CD14-positive monocyte (primary cell): ENCODE data around the gene SGCD. TPM values are rescaled to one million over a fixed set of nuclear protein-coding genes. Genes with fewer than 3 reads are reported as not detected.

Experiments
- DNase-seq, 3 donors: peaks; one replicate each; pipeline ENCODE4 v3.0.0-alpha.2; 2011 to 2022
- H2AFZ ChIP-seq: 2 replicates; pipeline ENCODE4 v1.6.0; 2012; ENCODE audit warnings: mild to moderate bottlenecking, low read depth, low read length, inconsistent platforms; ENCODE audit not compliant: insufficient read depth, poor library complexity, severe bottlenecking
- H3K27ac ChIP-seq, 2 donors: 1 replicate in 1 of 2; 2 replicates in 1 of 2; pipeline ENCODE4 v1.5.1; 2012 to 2013; ENCODE audit warnings: low read length in 2 of 2, control low read depth in 1 of 2, inconsistent platforms in 1 of 2, low read depth in 1 of 2, mild to moderate bottlenecking in 1 of 2
- H3K27me3 ChIP-seq, 2 donors: one replicate each; pipeline versions ENCODE4 v1.6.0 to v1.6.1; 2011 to 2013; ENCODE audit warnings: low read length in 2 of 2; ENCODE audit not compliant: control insufficient read depth in 2 of 2, insufficient read depth in 2 of 2
- H3K36me3 ChIP-seq, 2 donors: replicated peaks in 1 of 2; 1 replicate in 1 of 2; 2 replicates in 1 of 2; pipeline versions ENCODE4 v1.5.1 to v1.6.1; 2012 to 2013; ENCODE audit warnings: low read length in 2 of 2, control low read depth in 1 of 2, inconsistent platforms in 1 of 2, mild to moderate bottlenecking in 1 of 2; ENCODE audit not compliant: insufficient read depth in 2 of 2, control insufficient read depth in 1 of 2
- H3K4me1 ChIP-seq, 2 donors: 1 replicate in 1 of 2; 2 replicates in 1 of 2; pipeline versions ENCODE4 v1.5.1 to v1.6.1; 2012 to 2013; ENCODE audit warnings: low read length in 2 of 2, control low read depth in 1 of 2, inconsistent platforms in 1 of 2, mild to moderate bottlenecking in 1 of 2, moderate library complexity in 1 of 2; ENCODE audit not compliant: insufficient read depth in 2 of 2, control insufficient read depth in 1 of 2
- H3K4me2 ChIP-seq: replicated peaks from 2 replicates; pipeline ENCODE3; 2012; ENCODE audit warnings: low read length, moderate library complexity, mild to moderate bottlenecking; ENCODE audit not compliant: poor library complexity, severe bottlenecking; ENCODE audit errors: extremely low read depth
- H3K4me3 ChIP-seq, 3 experiments: fragments of 200-600 bp in 1 of 3; sonication (generic) in 1 of 3; replicated peaks in 1 of 3; 1 replicate in 2 of 3; 2 replicates in 1 of 3; pipeline ENCODE4 v1.5.1; 2011 to 2013; ENCODE audit warnings: low read length in 3 of 3, mild to moderate bottlenecking in 3 of 3, control low read depth in 2 of 3, low read depth in 2 of 3, inconsistent platforms in 1 of 3, moderate library complexity in 1 of 3
- H3K79me2 ChIP-seq: 2 replicates; pipeline ENCODE4 v1.6.0; 2012; ENCODE audit warnings: mild to moderate bottlenecking, control low read depth, inconsistent platforms, low read length, moderate library complexity; ENCODE audit not compliant: insufficient read depth
- H3K9ac ChIP-seq: 2 replicates; pipeline ENCODE4 v1.6.0; 2017; ENCODE audit warnings: low read length, mild to moderate bottlenecking; ENCODE audit not compliant: insufficient read depth, poor library complexity, severe bottlenecking
- H3K9me3 ChIP-seq, 2 donors: replicated peaks in 1 of 2; 1 replicate in 1 of 2; 2 replicates in 1 of 2; pipeline versions ENCODE4 v1.5.1 to v1.6.1; 2012 to 2013; ENCODE audit warnings: low read length in 2 of 2, control low read depth in 1 of 2; ENCODE audit not compliant: control insufficient read depth in 1 of 2, insufficient read depth in 1 of 2
- H4K20me1 ChIP-seq: 2 replicates; pipeline ENCODE4 v1.6.0; 2012; ENCODE audit warnings: mild to moderate bottlenecking, low read length, control low read depth, moderate library complexity; ENCODE audit not compliant: insufficient read depth
- H3K27ac Mint-ChIP-seq, 7 donors: one replicate each; pipeline ENCODE4 v1.8.0; 2020; ENCODE audit warnings: mild to moderate bottlenecking in 7 of 7, mixed read lengths in 7 of 7, moderate library complexity in 6 of 7, inconsistent platforms in 2 of 7
- H3K27me3 Mint-ChIP-seq, 3 donors: one replicate each; pipeline ENCODE4 v1.8.0; 2021 to 2022; ENCODE audit warnings: low read depth in 3 of 3, mild to moderate bottlenecking in 3 of 3, mixed read lengths in 3 of 3, moderate library complexity in 3 of 3, inconsistent platforms in 1 of 3
- H3K36me3 Mint-ChIP-seq, 2 donors: one replicate each; pipeline ENCODE4 v1.8.0; 2020; ENCODE audit warnings: mixed read lengths in 2 of 2, inconsistent platforms in 1 of 2, mild to moderate bottlenecking in 1 of 2
- H3K4me1 Mint-ChIP-seq: one replicate; pipeline ENCODE4 v1.8.0; 2020; ENCODE audit warnings: mild to moderate bottlenecking, mixed read lengths
- H3K4me3 Mint-ChIP-seq, 2 donors: one replicate each; pipeline ENCODE4 v1.8.0; 2020; ENCODE audit warnings: mild to moderate bottlenecking in 2 of 2, mixed read lengths in 2 of 2, moderate library complexity in 1 of 2
- H3K9me3 Mint-ChIP-seq, 7 donors: one replicate each; pipeline ENCODE4 v1.8.0; 2020 to 2022; ENCODE audit warnings: mixed read lengths in 7 of 7, mild to moderate bottlenecking in 6 of 7, moderate library complexity in 6 of 7, inconsistent platforms in 2 of 7
- WGBS: methylation state at CpG from one replicate; pipeline ENCODE4 v1.1.5; 2013; ENCODE audit warnings: missing lambda C conversion rate; ENCODE audit not compliant: insufficient coverage; 5-methylcytosine and 5-hydroxymethylcytosine counted together
- intact Hi-C, 2 donors: fragments of 100-400 bp; cut with micrococcal nuclease; formaldehyde crosslinking; loops; one replicate each; pipeline versions ENCODE4 v1.15.0 to v1.15.1; 2023
- polyA plus RNA-seq, 3 donors: library from polyadenylated mRNA; depleted of rRNA in 1 of 3; unstranded in 2 of 3; stranded (reverse) in 1 of 3; fragments of 300-500 nt in 2 of 3; fragments of >200 nt in 1 of 3; fragmentation: Illumina TruSeq in 2 of 3; gene quantifications; 1 replicate in 2 of 3; 2 replicates in 1 of 3; pipeline ENCODE4 v1.2.3, GENCODE V29; 2012 to 2021
- TF ChIP-seq, protein P1 (sequence below): fragments of 200-600 bp; IDR thresholded peaks from one replicate; pipeline ENCODE4 v1.8.0; 2022; ENCODE audit warnings: antibody characterized with exemption, mild to moderate bottlenecking

SGCD gene
- polyA plus RNA-seq, 3 donors = not detected

DNA sequence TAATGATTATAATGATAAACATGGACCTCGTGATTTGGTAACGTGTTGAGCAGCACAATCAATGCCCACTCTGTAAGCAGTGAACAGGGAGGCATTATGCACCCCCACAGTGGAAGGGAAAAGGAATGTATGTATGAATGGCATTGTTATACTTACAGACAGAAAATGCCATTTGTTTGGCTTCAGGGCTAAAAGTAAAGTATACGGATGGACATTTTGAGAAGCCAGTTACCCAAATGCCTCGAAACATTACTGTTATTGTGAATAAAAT, 262.9 kb downstream of the SGCD start:
- TF ChIP-seq, protein P1, sequence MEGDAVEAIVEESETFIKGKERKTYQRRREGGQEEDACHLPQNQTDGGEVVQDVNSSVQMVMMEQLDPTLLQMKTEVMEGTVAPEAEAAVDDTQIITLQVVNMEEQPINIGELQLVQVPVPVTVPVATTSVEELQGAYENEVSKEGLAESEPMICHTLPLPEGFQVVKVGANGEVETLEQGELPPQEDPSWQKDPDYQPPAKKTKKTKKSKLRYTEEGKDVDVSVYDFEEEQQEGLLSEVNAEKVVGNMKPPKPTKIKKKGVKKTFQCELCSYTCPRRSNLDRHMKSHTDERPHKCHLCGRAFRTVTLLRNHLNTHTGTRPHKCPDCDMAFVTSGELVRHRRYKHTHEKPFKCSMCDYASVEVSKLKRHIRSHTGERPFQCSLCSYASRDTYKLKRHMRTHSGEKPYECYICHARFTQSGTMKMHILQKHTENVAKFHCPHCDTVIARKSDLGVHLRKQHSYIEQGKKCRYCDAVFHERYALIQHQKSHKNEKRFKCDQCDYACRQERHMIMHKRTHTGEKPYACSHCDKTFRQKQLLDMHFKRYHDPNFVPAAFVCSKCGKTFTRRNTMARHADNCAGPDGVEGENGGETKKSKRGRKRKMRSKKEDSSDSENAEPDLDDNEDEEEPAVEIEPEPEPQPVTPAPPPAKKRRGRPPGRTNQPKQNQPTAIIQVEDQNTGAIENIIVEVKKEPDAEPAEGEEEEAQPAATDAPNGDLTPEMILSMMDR = no peak
- no peaks in the 10 kb centered on the region for H3K79me2 ChIP-seq
- H3K4me2 ChIP-seq = no peak overlapping the region
- H2AFZ ChIP-seq = no peak overlapping the region
- no peak overlapping the region for H3K4me3 ChIP-seq
- no peak overlapping the region for H3K27ac Mint-ChIP-seq
- no peak for DNase-seq
- WGBS = 83% methylated on average over 2 of the region's 4 CpGs
- H3K9ac ChIP-seq = no peak overlapping the region
- H3K9me3 Mint-ChIP-seq = peaks cover 0 to 5% (median 2%) of the 10 kb centered on the region in 7 donors
- no peaks in the 10 kb centered on the region for H3K4me1 ChIP-seq
- H3K4me3 Mint-ChIP-seq = no peak overlapping the region
- H4K20me1 ChIP-seq = no peaks in the 10 kb centered on the region
- H3K36me3 Mint-ChIP-seq = no peaks in the 10 kb centered on the region
- H3K27me3 ChIP-seq = no peaks in the 10 kb centered on the region
- H3K9me3 ChIP-seq = no peaks in the 10 kb centered on the region
- no peaks in the 10 kb centered on the region for H3K27me3 Mint-ChIP-seq
- no peak overlapping the region for H3K27ac ChIP-seq
- H3K4me1 Mint-ChIP-seq = no peaks in the 10 kb centered on the region
- intact Hi-C loops = no loop called here
- H3K36me3 ChIP-seq = no peaks in the 10 kb centered on the region

DNA sequence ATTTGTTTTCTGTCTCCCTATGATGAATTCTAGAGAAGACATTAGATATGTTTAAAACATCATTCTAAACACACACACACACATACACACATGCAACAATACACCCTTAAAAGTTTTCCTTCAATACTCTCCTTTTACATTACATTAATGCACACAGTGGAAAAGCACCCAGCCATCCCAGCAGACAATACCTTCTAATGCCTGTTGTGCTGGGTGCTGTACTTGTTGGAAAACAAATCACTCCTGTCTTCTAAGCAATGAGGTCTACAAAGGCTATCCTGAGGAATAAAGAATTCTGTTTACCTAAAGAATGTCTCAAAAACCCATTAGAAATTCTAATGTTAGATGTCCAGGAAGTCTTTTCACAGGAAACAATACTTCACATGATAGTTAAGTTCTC, 264.0 kb downstream of the SGCD start:
- Histone ChIP-seq H3K4me2 (no peak overlapping the region), H3K4me3 (no peak overlapping the region), H3K9ac (no peak overlapping the region), H3K27ac (no peak overlapping the region), H3K9me3 (no peaks in the 10 kb centered on the region), H3K4me1 (no peaks in the 10 kb centered on the region), H3K36me3 (no peaks in the 10 kb centered on the region), H2AFZ (no peak overlapping the region), H3K79me2 (no peaks in the 10 kb centered on the region), H3K27me3 (no peaks in the 10 kb centered on the region), H4K20me1 (no peaks in the 10 kb centered on the region)
- H3K27me3 Mint-ChIP-seq = no peaks in the 10 kb centered on the region
- H3K4me3 Mint-ChIP-seq = no peak overlapping the region
- no peak for DNase-seq
- H3K4me1 Mint-ChIP-seq = no peaks in the 10 kb centered on the region
- no peak overlapping the region for H3K27ac Mint-ChIP-seq
- no peaks in the 10 kb centered on the region for H3K36me3 Mint-ChIP-seq
- H3K9me3 Mint-ChIP-seq = peaks cover 0 to 5% (median 2%) of the 10 kb centered on the region in 7 donors
- TF ChIP-seq, protein P1 = no peak
- intact Hi-C loops = no loop called here
